Motor neuron (in vitro differentiated cells): ENCODE measurements around the gene SND1. TPM values are rescaled to one million over a fixed set of nuclear protein-coding genes. Genes with fewer than 3 reads are reported as not detected.
A peak's percentile ranks its signal among the peaks of the same experiment; 100 is the strongest.

Source experiments
- ATAC-seq, 8 experiments: fragments of 200-7000 bp; cut with Tn5 transposase; replicated peaks in 6 of 8; 2 replicates each; pipeline ENCODE4 v1.8.0; 2021; ENCODE audit warnings: mild to moderate bottlenecking in 8 of 8, moderate library complexity in 8 of 8
- H3K27ac ChIP-seq, 2 donors: fragments of 250-450 bp; sonication (Bioruptor Pico); 2 replicates each; pipeline ENCODE4 v1.9.0; 2021; ENCODE audit warnings: antibody characterized with exemption in 2 of 2, mild to moderate bottlenecking in 2 of 2, moderate library complexity in 1 of 2
- H3K4me1 ChIP-seq, 2 donors: fragments of 250-450 bp; sonication (Bioruptor Pico); replicated peaks in 1 of 2; 2 replicates each; pipeline ENCODE4 v1.6.1; 2021; ENCODE audit warnings: antibody characterized with exemption in 2 of 2, mild to moderate bottlenecking in 2 of 2, moderate library complexity in 1 of 2
- H3K4me3 ChIP-seq, 5 donors: fragments of 250-450 bp; sonication (Bioruptor Pico); 2 replicates each; pipeline ENCODE4 v1.9.0; 2021; ENCODE audit warnings: antibody characterized with exemption in 5 of 5, mild to moderate bottlenecking in 5 of 5, moderate library complexity in 4 of 5
- WGBS, 10 experiments: fragments of 450-650 bp; shearing (Covaris generic); methylation state at CpG; one replicate each; pipeline ENCODE4 v1.0.0; 2022; 5-methylcytosine and 5-hydroxymethylcytosine counted together
- in situ Hi-C, 9 experiments: fragments of 400-800 bp; cut with MboI; loops; one replicate each; pipeline ENCODE4 v1.15.0; 2021; ENCODE audit warnings: low sequenced_read_pairs in 9 of 9, low pct_unique_long_range_greater_than_20kb in 2 of 9; ENCODE audit not compliant: unreplicated experiment in 9 of 9
- total RNA-seq, 8 experiments: library from RNA; unstranded; fragments of 300-600 nt; gene quantifications; 2 replicates each; pipeline versions ENCODE4 v1.2.3 to v1.2.4, GENCODE V29; 2022

Gene SND1
- total RNA-seq, 8 experiments from 2014 or later: 125 to 296 (median 182) TPM

DNA sequence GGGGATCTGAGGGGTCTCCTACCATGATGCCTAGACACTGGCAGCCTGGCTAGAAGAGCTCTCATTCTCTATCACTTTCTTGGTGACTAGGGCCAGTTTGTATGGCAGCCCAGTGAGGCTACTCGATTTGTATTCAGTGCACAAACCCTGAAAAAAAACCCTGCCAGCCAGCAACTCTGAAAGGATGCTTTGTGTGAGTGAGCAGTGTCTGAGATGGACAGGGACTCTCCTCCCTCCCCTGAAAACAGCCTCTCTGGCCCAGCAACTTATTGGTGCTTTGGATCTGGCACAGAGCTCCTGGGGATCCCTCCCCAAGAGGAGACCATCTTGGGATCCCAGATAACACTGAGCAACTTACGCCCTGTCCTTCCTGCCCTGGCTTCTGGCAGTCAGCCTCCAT is 390.0 kb downstream of the SND1 start:
- WGBS, 10 experiments: 50 to 90% (median 75%) methylated on average over 1 to 2 of the region's 2 CpGs; no CpG with 5 or more reads in 6 of the 10 experiments
- in situ Hi-C loops: loop anchor here in 1 of 9 experiments (25.0 kb wide), 2 partner anchors 170 to 330 kb away; no protein-coding TSS in a partner anchor
- H3K27ac ChIP-seq: no peak overlapping the region
- H3K4me1 ChIP-seq: peaks cover 9 to 12% of the 10 kb centered on the region in 2 donors
- ATAC-seq: peak in 5 of 8 experiments; percentile 85 to 97 (median 90)
- H3K4me3 ChIP-seq: no peak overlapping the region

DNA sequence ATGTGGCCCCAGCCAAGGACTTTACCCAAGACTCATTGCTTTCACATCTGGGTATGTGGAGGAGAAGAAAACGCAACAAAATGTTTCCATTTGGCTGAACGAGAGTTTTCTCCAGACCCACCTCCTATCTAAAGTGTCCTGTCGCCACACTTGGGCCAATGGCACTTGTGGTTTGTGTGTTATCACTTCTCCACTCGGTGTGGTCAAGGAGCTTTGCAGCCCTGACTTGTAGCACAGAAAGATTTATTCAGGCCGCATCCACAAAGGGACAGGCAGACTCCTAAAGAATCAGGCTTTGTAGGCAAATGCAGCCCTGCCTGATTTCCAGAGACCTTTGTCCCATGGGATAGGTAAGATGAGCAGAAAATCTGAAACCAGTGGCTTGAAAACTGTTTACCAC is 392.1 kb downstream of the SND1 start:
- 70 to 100% (median 87%) methylated on average over 1 to 4 of the region's 5 CpGs; no CpG with 5 or more reads in 4 of the 10 experiments for WGBS, 10 experiments
- in situ Hi-C loops: loop anchor here in 1 of 9 experiments (25.0 kb wide), 2 partner anchors 168 to 332 kb away; no protein-coding TSS in a partner anchor

DNA sequence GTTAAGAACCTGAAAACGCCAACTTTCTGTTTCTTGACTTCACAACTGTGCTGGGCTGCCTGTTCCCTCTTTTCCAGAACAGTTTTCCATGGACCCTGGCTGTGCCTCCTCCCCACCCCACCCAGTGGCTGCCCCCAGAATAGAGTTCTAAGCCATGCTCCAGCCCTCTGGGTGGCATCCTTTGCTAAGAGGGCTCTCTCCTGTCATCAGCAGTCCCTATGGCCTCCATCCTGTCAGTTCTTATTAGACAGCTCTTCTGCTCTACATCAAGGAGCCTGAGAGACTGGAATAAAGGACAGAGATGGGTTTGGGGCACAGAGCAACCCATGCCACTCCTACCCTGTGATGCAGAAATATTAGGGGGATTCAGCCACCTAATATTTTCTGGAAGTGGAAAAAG is 393.2 kb downstream of the SND1 start:
- 33 to 100% (median 81%) methylated on average over 1 of the region's 1 CpG; no CpG with 5 or more reads in 4 of the 10 experiments for WGBS, 10 experiments
- peaks cover 0 to 12% of the 10 kb centered on the region in 2 donors for H3K4me1 ChIP-seq
- no peak overlapping the region for H3K4me3 ChIP-seq
- no peak for ATAC-seq
- H3K27ac ChIP-seq: no peak overlapping the region
- in situ Hi-C loops: loop anchor here in 1 of 9 experiments (25.0 kb wide), 2 partner anchors 167 to 333 kb away; no protein-coding TSS in a partner anchor

More for the DNA sequence above, 392.1 kb downstream of the SND1 start:
- Histone ChIP-seq H3K4me1 (peaks cover 3 to 12% of the 10 kb centered on the region in 2 donors), H3K4me3 (no peak overlapping the region), H3K27ac (no peak overlapping the region)
- ATAC-seq: no peak

DNA sequence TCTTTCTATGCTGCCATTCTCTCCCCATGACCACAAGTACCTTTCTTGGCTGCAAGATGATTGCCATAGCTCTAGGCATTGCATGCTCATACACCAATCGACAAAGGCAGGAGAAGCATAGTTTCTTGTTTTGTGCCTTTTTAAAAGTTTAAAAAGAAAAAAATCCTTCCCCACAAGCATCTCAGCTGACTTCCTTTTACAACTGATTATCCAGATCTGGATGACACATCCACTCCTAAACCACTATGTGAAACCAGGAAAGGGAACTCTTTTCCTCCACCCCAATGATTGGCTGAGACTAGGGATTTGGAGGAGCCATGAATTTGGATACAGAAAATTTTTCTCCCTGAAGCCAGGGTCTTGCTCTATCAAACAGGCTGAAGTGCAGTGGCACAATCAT is 393.8 kb downstream of the SND1 start:
- ATAC-seq: no peak
- no peak overlapping the region for H3K27ac ChIP-seq
- peaks cover 0 to 12% of the 10 kb centered on the region in 2 donors for H3K4me1 ChIP-seq
- 91 to 100% (median 100%) methylated on average over 1 of the region's 1 CpG; no CpG with 5 or more reads in 5 of the 10 experiments for WGBS, 10 experiments
- in situ Hi-C loops: loop anchor here in 1 of 9 experiments (25.0 kb wide), 2 partner anchors 167 to 333 kb away; no protein-coding TSS in a partner anchor
- H3K4me3 ChIP-seq: no peak overlapping the region

DNA sequence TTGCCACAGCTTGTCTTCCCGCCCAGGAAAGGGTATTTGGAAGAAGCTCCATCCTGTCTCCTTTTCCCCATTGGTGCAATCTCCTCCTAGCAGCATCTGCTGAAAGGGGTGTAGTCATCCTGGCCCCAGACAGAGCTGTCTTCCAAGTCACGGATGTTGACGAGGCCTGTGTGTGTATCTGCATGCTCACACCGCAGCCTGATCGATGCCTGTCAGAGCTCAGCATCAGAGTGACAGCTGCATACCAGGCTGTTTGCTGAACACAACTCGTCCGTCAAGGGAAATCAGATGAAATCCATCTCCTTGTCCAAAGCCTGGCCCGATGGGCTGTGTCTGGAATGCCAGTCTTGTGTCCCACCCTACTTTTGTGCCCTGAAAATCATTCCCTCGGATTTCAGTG is 400.4 kb downstream of the SND1 start:
- Histone ChIP-seq H3K27ac (no peak overlapping the region), H3K4me1 (peaks cover 4 to 23% of the 10 kb centered on the region in 2 donors), H3K4me3 (no peak overlapping the region)
- no peak for ATAC-seq
- WGBS, 10 experiments: 80 to 100% (median 93%) methylated on average over 2 to 9 of the region's 9 CpGs; no CpG with 5 or more reads in 3 of the 10 experiments
- in situ Hi-C loops: no loop called here

DNA sequence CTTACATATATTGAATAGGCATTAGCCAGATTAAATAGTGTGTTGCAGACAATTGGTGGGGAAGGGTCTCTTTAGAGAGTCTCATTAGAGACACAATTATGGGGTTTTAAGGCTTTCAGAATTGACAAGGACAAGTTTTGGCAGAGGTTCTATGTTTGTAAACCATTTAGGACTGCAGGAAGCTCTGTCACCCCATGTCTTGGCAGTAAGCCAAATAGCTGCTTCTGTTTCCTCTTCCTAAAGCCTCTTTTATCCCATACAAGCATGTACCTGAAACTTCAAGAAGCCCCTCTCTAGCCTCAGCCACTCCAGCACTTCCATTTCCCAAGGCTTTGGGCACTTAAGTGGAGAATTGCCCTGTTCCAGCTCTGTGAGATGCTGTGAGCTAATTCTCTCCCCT is 401.0 kb downstream of the SND1 start:
- Histone ChIP-seq H3K4me3 (no peak overlapping the region), H3K4me1 (peaks cover 4 to 23% of the 10 kb centered on the region in 2 donors), H3K27ac (no peak overlapping the region)
- no peak for ATAC-seq
- in situ Hi-C loops: no loop called here

DNA sequence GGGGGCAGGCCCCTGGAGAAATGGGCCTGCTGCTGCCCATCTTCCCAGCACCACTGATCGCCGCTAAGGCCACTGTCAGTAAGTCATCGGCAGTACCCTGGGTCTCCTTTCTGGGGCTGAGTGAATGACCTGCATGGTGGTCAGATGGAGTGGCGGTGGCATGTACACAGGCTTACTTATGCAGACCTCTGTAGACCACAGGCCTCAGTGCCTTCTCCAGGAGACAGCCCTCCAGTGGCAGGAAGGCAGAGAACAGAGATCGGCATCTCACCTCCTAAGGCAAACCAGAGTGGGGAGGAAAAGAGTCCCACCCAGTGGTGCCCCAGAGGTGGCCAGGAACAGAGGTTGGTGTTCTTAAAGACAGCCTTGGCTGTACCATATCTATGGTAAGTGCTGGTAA is 402.0 kb downstream of the SND1 start:
- Histone ChIP-seq H3K4me3 (no peak overlapping the region), H3K27ac (peak overlapping the region in 1 of 2 donors; percentile 13), H3K4me1 (peaks cover 4 to 23% of the 10 kb centered on the region in 2 donors)
- peak in 3 of 8 experiments; percentile 15 to 45 (median 21) for ATAC-seq
- in situ Hi-C loops: no loop called here
- whole genome bisulfite sequencing, 10 experiments: 92 to 100% (median 100%) methylated on average over 2 to 4 of the region's 5 CpGs; no CpG with 5 or more reads in 6 of the 10 experiments

DNA sequence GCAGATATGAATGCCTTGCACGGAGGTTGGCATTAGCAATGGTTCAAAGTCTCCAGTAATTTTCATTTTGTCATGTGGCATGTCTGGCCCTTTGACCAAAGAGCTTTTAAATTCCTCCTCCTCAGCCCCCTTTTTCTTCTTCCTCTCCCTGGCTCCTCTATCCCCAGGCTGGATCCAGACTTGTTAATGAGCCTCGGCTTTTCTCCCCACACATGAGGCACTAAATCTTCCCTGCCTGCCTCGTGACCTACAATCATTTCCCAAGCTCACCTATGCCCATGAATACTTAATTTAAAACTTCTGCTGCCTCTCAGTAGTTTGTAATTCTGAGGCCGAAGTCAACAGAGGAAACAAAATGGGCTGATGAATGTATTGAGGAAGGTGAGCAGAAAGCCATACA is 402.5 kb downstream of the SND1 start:
- 46 to 100% (median 79%) methylated on average over 1 to 4 of the region's 4 CpGs; no CpG with 5 or more reads in 2 of the 10 experiments for WGBS, 10 experiments

DNA sequence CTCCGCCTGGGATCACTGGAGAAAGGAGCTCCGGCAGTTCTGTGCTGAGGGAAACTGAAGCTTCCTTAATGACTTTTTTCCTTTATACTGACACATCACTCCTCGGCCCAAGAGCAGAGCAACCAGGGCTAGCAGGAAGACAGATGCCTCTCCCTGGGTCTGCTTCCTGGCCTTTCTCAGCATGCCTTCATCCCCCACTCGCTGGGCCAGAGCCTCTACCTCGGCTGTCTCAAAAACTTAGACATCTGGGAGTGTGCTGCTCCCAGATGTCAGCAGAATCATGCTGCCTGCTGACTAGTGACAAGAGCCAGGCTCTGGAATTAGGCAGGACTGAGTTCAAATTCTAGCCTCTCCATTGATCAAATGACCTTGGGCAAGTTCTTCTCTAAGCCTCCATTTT is 403.6 kb downstream of the SND1 start:
- Histone ChIP-seq H3K27ac (no peak overlapping the region), H3K4me1 (peaks cover 8 to 23% of the 10 kb centered on the region in 2 donors), H3K4me3 (no peak overlapping the region)
- ATAC-seq: no peak
- in situ Hi-C loops: no loop called here
- WGBS, 10 experiments: 60 to 89% (median 70%) methylated on average over 1 to 3 of the region's 5 CpGs; no CpG with 5 or more reads in 6 of the 10 experiments

More for the DNA sequence above, 402.5 kb downstream of the SND1 start:
- in situ Hi-C loops: no loop called here
- H3K4me1 ChIP-seq: peaks cover 4 to 23% of the 10 kb centered on the region in 2 donors
- no peak overlapping the region for H3K4me3 ChIP-seq
- H3K27ac ChIP-seq: peak overlapping the region in 1 of 2 donors; percentile 13
- peak in 3 of 8 experiments; percentile 21 to 71 (median 49) for ATAC-seq

DNA sequence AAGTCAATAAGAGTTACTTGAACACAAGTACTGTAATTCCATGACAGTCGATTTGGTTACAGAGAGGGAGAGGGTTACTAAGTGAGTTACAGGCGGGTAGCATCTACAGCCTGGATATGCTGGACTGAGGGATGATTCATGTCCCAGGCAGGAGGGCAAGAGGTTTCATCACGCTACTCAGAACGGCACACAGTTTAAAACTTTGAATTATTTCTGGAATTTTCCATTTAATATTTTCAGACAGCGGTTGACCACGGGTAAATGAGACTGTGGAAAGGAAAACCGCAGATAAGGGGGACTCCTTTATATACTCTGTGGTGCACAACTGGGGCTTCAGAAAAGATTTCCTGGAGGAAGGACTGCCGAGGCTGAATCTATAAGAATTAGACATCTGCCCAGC is 404.9 kb downstream of the SND1 start:
- peaks cover 10 to 27% of the 10 kb centered on the region in 2 donors for H3K4me1 ChIP-seq
- no peak overlapping the region for H3K4me3 ChIP-seq
- no peak overlapping the region for H3K27ac ChIP-seq
- in situ Hi-C loops: no loop called here
- WGBS, 10 experiments: 35 to 94% (median 85%) methylated on average over 1 to 7 of the region's 8 CpGs; no CpG with 5 or more reads in 2 of the 10 experiments
- peak in 2 of 8 experiments; percentile 32 to 35 for ATAC-seq

DNA sequence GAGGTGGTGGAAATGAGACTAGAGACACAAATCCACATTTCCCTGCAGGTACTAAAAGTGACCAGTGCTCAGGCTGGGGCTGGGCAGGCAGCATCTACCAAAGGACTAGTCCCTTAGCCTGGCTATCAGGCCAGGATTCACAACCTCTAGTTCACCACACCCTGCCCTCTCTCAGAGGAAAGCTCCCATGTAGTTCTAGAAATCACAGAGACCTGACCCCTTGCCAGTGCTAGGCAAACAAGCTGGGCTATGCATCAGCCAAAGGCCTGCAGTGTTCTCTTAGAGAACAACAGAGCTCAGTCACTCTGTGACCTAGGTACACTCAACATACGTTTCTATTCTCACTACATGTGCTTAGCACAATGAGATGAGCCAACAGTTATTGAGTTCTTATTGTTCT is 405.9 kb downstream of the SND1 start:
- ATAC-seq: peak in 2 of 8 experiments; percentile 16 to 25
- 100% methylated on average over 1 of the region's 1 CpG; no CpG with 5 or more reads in 8 of the 10 experiments for WGBS, 10 experiments
- Histone ChIP-seq H3K4me3 (no peak overlapping the region), H3K4me1 (peaks cover 10 to 28% of the 10 kb centered on the region in 2 donors), H3K27ac (no peak overlapping the region)
- in situ Hi-C loops: no loop called here

DNA sequence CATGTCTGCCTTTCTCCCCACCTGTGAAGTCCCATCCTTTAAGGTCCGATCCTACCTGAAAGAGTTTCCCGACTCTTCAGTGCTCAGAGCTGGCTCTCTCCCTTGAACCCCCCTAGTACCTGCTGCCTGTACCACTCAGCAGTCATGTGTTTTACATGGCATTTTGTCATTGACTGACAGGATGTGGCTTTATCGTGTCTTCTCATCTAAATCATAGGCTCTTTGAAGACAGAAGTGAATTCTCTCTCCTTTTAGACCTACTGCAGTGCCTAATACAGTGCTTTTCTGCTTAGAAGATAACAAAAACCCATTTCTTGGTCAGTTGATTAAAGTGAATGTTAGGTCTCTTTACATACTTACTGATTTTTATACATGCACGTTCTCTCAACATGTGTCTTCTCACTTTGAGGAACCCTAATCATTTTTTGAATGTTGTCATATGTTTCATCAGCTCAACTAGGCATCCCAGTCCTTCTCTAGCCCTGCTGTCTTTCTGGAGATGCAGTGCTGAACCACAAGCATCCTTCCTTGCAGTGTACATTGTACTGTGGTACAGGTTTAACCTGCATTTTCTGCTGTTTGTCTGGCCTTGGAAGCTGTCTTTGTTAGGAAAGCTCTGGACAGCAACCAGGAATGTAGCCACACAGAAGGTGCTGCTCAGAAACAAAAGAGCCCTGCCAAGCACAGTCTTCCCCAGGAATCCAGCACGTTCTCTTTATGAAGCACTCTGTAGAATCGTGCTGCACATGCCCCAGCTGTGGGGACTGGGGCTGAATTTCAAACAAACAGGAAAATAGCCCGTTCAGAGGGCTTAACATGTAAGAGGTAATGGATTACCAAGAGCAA is 407.4 kb downstream of the SND1 start:
- no peak overlapping the region for H3K27ac ChIP-seq
- no peak overlapping the region for H3K4me3 ChIP-seq
- peak in 2 of 8 experiments; percentile 40 to 75 for ATAC-seq
- in situ Hi-C loops: no loop called here
- 24 to 100% (median 84%) methylated on average over 1 to 7 of the region's 7 CpGs for WGBS, 10 experiments
- peaks cover 9 to 21% of the 10 kb centered on the region in 2 donors for H3K4me1 ChIP-seq

DNA sequence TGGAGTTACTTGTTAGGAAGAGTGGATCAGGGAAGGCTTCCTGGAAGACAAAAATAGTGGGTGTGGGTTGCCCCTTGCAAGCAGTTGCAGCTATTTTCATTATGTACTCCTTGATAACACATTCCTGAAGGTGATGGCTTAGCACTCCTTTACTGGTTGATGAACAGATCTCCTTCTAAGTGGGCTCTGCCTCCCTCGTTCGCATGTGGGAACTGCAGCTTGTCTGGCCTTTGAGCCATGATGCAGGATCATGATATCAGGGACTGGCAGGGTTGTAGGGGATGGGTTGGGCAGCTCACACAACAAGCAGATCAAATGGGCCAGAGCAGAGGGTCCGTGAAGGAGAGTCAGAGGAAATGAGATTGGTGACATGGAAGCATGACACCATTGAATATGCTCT is 408.0 kb downstream of the SND1 start:
- WGBS, 10 experiments: 79 to 100% (median 91%) methylated on average over 2 to 3 of the region's 3 CpGs; no CpG with 5 or more reads in 4 of the 10 experiments

More for the DNA sequence above, 408.0 kb downstream of the SND1 start:
- ATAC-seq: peak in 1 of 8 experiments; percentile 7
- peaks cover 6 to 16% of the 10 kb centered on the region in 2 donors for H3K4me1 ChIP-seq
- no peak overlapping the region for H3K4me3 ChIP-seq
- no peak overlapping the region for H3K27ac ChIP-seq
- in situ Hi-C loops: no loop called here
